Measurements from ENCODE around the gene CDH7.

CDH7 gene

DNA sequence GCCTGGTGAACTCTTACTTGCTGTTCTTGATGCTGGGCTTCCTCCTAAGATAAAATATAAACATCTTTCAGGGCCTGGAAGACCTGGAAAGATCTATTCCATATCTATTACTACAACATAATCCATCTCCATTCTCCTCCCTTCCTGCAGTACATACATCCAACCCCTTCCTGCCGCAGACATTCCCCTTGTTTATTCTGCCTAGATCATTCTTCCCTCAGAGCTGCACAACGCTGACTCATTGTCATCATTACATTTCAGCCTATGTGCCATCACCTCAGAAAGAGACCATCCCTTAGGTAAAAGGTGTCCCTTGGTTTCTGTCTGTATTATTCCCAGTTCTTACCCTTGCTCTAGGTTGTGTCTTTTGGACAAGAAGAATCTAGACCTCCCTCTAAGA, 2.5 kb upstream of the CDH7 start:
- TF ChIP-seq NFIC (IDR thresholded peaks at IDR 0.05) (no peak), TCF12 (IDR thresholded peaks at IDR 0.05; ENCODE audit: low read depth) (no peak)

- TF ChIP-seq NFIC (IDR thresholded peaks at IDR 0.05) (no peak), YY1 (IDR thresholded peaks at IDR 0.05; ENCODE audit: low read depth) (no peak), CREB1 (IDR thresholded peaks at IDR 0.05; ENCODE audit: low read depth) (no peak), RAD21 (IDR thresholded peaks at IDR 0.05; ENCODE audit: low read depth) (no peak)
These were observed 971 bp upstream of the CDH7 start for GRCh38 chr18:65749841-65750240.

DNA sequence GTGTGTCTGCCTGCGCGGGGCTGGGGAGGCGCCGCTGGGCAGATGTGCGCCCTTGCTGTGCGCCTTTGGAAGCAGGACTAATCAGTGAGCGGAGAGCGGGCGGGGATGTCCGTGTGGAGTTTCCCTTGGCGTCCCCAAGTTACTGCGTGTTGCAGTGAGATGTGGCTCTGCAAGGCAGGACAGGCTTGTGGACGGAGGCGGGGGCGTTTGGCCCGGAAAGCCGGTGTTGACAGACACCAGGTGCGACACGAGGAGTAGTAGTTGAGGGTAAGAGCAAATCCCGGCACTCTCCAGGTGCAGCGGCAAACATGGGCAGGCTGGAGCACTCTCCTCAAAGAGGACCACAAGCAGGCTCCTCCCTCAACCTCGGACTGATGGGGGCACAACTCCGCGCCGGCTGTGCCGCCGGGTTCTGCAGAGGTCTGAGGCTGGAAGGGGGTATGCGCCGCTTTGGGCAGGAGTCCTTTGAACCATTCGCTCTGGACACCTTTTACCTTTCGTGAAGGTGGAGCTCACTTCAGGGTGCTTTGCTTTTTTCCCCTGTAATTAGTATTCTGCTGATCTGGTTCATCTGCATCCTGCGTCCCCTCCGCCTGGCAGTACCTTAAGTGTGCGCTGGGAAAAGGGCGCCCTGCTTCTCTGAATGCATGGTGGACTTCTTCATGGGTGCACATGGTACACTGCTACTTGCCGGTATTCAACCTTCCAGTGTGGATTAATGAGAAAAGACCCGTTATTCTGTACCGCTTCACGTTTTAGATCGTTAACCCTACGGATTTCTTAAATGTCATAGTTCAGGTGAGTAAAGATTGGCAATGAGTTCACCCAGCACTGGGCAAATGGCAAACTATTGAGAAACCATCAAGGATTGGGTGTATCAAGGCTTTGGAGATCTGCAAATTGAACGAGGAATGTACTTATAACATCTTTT, 608 bp downstream of the CDH7 start:
- TF ChIP-seq TEAD4 (IDR thresholded peaks at IDR 0.05) (no peak), USF1 (IDR thresholded peaks at IDR 0.05) (no peak), NFIC (IDR thresholded peaks at IDR 0.05) (no peak), RAD21 (IDR thresholded peaks at IDR 0.05; ENCODE audit: low read depth) (no peak), TAF1 (IDR thresholded peaks at IDR 0.05; ENCODE audit: low read depth) (no peak), ZBTB7A (IDR thresholded peaks at IDR 0.05; ENCODE audit: low read depth) (no peak), YY1 (IDR thresholded peaks at IDR 0.05; ENCODE audit: low read depth) (no peak), REST (IDR thresholded peaks at IDR 0.05; ENCODE audit: low read depth) (no peak), CEBPB (IDR thresholded peaks at IDR 0.05) (no peak), CREB1 (IDR thresholded peaks at IDR 0.05; ENCODE audit: low read depth) (no peak), TCF12 (IDR thresholded peaks at IDR 0.05; ENCODE audit: low read depth) (no peak)

DNA sequence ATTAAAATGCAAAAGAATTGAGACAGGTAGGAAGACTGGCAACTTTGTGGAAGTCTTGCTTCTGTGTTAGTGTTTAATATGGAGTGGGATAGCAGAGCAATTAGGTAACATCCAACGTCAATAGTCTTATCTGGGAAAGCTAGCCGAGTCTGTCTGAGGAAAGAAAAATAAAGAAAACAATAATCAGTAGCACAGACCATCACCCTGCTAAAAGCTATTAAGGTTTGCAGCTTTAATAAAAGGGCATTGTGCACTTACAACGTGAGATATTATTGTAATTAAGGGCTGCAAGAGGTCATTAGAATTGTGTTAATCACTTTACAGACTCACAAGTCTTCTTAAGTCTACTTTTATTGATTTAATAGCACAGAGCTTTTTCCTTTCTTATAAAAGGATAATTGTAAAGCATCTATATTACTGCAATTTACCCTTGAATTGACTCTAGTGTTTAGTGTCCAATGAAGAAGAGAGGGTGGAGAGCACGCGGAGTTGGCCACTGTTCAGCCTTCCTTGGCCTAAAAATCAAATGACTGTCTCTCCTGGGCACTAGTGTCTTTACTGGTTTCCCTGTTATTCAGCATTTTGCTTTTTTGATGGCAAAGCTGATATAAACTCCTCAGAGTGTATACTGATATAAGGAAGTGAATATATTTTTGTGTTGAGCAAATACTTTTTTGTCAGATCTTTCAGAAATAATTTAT, 2.0 kb downstream of the CDH7 start:
- TF ChIP-seq NFIC (IDR thresholded peaks at IDR 0.05): no peak
- no peak for TF ChIP-seq TEAD4 (IDR thresholded peaks at IDR 0.05)
- TF ChIP-seq MAX (IDR thresholded peaks at IDR 0.05): no peak
- no peak for TF ChIP-seq EGR1 (IDR thresholded peaks at IDR 0.05)
- TF ChIP-seq TAF1 (IDR thresholded peaks at IDR 0.05; ENCODE audit: low read depth): no peak
- TF ChIP-seq CEBPB (IDR thresholded peaks at IDR 0.05): no peak
- no peak for TF ChIP-seq USF1 (IDR thresholded peaks at IDR 0.05)
- no peak for TF ChIP-seq EP300 (IDR thresholded peaks at IDR 0.05; ENCODE audit: borderline replicate concordance)
- TF ChIP-seq YY1 (IDR thresholded peaks at IDR 0.05; ENCODE audit: low read depth): no peak

GRCh38 chr18:65753520-65753919, 2.7 kb downstream of the CDH7 start:
- TF ChIP-seq TCF12 (IDR thresholded peaks at IDR 0.05; ENCODE audit: low read depth) (no peak), RAD21 (IDR thresholded peaks at IDR 0.05; ENCODE audit: low read depth) (peak; percentile 55)

GRCh38 chr18:65754121-65754520, 3.3 kb downstream of the CDH7 start:
- TF ChIP-seq EP300 (IDR thresholded peaks at IDR 0.05; ENCODE audit: borderline replicate concordance) (no peak), MAX (IDR thresholded peaks at IDR 0.05) (no peak), NFIC (IDR thresholded peaks at IDR 0.05) (no peak), CEBPB (IDR thresholded peaks at IDR 0.05) (no peak), RAD21 (IDR thresholded peaks at IDR 0.05; ENCODE audit: low read depth) (no peak), TEAD4 (IDR thresholded peaks at IDR 0.05) (no peak)

DNA sequence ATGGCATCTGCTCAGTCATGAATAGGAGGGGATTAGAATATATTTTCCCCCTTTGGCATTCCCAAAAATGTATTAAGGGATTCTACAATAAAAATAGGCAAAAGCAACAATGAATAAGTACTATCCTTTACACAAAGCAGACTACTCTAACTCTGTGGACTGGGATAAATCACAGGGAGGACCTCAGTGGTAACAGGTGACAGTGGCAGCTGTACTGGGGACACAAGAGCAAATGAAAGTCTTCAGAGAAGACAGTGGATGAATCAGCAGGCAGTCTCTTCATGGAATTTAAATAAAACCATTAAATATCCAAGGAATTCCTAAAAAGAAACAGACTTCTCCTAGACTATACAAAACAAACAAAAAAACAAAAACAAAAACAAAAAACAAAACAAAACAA, 4.8 kb downstream of the CDH7 start:
- TF ChIP-seq CREB1 (IDR thresholded peaks at IDR 0.05; ENCODE audit: low read depth) (no peak), REST (IDR thresholded peaks at IDR 0.05; ENCODE audit: low read depth) (no peak), CEBPB (IDR thresholded peaks at IDR 0.05) (no peak), TCF12 (IDR thresholded peaks at IDR 0.05; ENCODE audit: low read depth) (no peak), TAF1 (IDR thresholded peaks at IDR 0.05; ENCODE audit: low read depth) (no peak), RAD21 (IDR thresholded peaks at IDR 0.05; ENCODE audit: low read depth) (no peak), ZBTB7A (IDR thresholded peaks at IDR 0.05; ENCODE audit: low read depth) (no peak), USF1 (IDR thresholded peaks at IDR 0.05) (no peak), YY1 (IDR thresholded peaks at IDR 0.05; ENCODE audit: low read depth) (no peak), NFIC (IDR thresholded peaks at IDR 0.05) (no peak), FOXM1 (IDR thresholded peaks at IDR 0.05; ENCODE audit: borderline replicate concordance, low read depth) (no peak), EP300 (IDR thresholded peaks at IDR 0.05; ENCODE audit: borderline replicate concordance) (no peak), EGR1 (IDR thresholded peaks at IDR 0.05) (no peak), TEAD4 (IDR thresholded peaks at IDR 0.05) (no peak), MAX (IDR thresholded peaks at IDR 0.05) (no peak)

All from Ishikawa (cell line).